HG03354 (cell line): ENCODE measurements around the gene SDK1.

Experiments
- ATAC-seq: cut with Tn5 transposase; IDR thresholded peaks from one replicate; pipeline ENCODE4 v1.9.1; 2021; ENCODE audit warnings: mild to moderate bottlenecking; ENCODE audit not compliant: unreplicated experiment, poor library complexity, severe bottlenecking

Gene SDK1

GRCh38 chr7:3399858-3400257 is 98.8 kb downstream of the SDK1 start:
- ATAC-seq, result no peak

GRCh38 chr7:3404501-3404900 is 103.4 kb downstream of the SDK1 start:
- no peak for ATAC-seq

GRCh38 chr7:3408814-3409595 is 108.0 kb downstream of the SDK1 start:
- no peak for ATAC-seq

GRCh38 chr7:3412871-3413270 is 111.8 kb downstream of the SDK1 start:
- ATAC-seq, result no peak

GRCh38 chr7:3415861-3416312 is 114.8 kb downstream of the SDK1 start:
- no peak for ATAC-seq

GRCh38 chr7:3416453-3416852 is 115.4 kb downstream of the SDK1 start:
- no peak for ATAC-seq

GRCh38 chr7:3425087-3425486 is 124.0 kb downstream of the SDK1 start:
- ATAC-seq, result no peak

- no peak for ATAC-seq
Observed at GRCh38 chr7:3426064-3426463, 125.0 kb downstream of the SDK1 start.

GRCh38 chr7:3427957-3428356 is 126.9 kb downstream of the SDK1 start:
- no peak for ATAC-seq

- no peak for ATAC-seq
Observed at GRCh38 chr7:3429981-3430380, 128.9 kb downstream of the SDK1 start.

GRCh38 chr7:3430588-3430987 is 129.5 kb downstream of the SDK1 start:
- ATAC-seq, result no peak

- ATAC-seq, result no peak
Observed at GRCh38 chr7:3431306-3431705, 130.3 kb downstream of the SDK1 start.

GRCh38 chr7:3432911-3433310 is 131.9 kb downstream of the SDK1 start:
- ATAC-seq, result no peak

- no peak for ATAC-seq
Observed at GRCh38 chr7:3434611-3435010, 133.6 kb downstream of the SDK1 start.

GRCh38 chr7:3436112-3436511 is 135.1 kb downstream of the SDK1 start:
- ATAC-seq, result no peak

- ATAC-seq, result no peak
Observed at GRCh38 chr7:3436746-3437145, 135.7 kb downstream of the SDK1 start.

- ATAC-seq, result no peak
Observed at GRCh38 chr7:3437467-3437866, 136.4 kb downstream of the SDK1 start.

- ATAC-seq, result no peak
Observed at GRCh38 chr7:3438352-3438751, 137.3 kb downstream of the SDK1 start.

- no peak for ATAC-seq
Observed at GRCh38 chr7:3439333-3440030, 138.4 kb downstream of the SDK1 start.

GRCh38 chr7:3440509-3440908 is 139.5 kb downstream of the SDK1 start:
- ATAC-seq, result no peak

- ATAC-seq, result no peak
Observed at GRCh38 chr7:3443716-3444115, 142.7 kb downstream of the SDK1 start.
